HG03175 (cell line): ENCODE measurements around the gene DNPH1.

Experiments used
- ATAC-seq: cut with Tn5 transposase; IDR thresholded peaks from one replicate; pipeline ENCODE4 v1.9.1; 2021; ENCODE audit warnings: mild to moderate bottlenecking, moderate library complexity; ENCODE audit not compliant: unreplicated experiment

The DNPH1 gene, protein sequence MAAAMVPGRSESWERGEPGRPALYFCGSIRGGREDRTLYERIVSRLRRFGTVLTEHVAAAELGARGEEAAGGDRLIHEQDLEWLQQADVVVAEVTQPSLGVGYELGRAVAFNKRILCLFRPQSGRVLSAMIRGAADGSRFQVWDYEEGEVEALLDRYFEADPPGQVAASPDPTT

GRCh38 chr6:43228951-43229802, at the start of gene DNPH1:
Gene DNPH1, minus strand, starts transcription at chr6:43229481. Its CDS starts 25 bp downstream, at chr6:43229456.
- ATAC-seq = peak; percentile 80

DNA sequence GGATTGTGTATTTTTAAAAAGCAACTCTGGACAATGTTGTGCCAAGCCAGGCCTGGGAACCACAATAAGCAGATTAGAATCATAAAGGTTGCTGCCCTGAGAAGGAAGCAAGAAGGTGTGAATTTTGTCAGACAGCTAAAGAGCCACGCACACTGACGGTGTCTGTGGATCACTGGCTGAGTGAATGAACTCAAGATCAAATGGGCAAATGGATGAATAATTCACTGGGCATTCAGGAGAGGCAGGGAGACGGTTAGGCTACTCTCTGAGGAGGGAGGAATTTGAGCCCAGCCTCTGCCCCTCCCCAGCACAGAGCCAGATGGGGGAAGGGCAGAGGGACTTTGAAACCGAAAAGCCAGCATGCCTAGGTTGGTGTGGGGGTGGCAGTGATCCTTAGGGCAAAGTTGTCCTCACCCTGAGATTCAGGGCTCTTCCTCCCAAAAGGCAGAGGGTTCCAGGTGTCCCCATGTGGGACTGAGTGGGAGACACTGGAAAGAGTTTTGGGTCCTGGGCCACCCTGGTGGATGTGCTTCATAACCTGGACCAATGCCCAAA, 49.3 kb upstream of the DNPH1 start:
- no peak for ATAC-seq

- ATAC-seq = no peak
Measured at GRCh38 chr6:43277643-43278523, 48.6 kb upstream of the DNPH1 start.

DNA sequence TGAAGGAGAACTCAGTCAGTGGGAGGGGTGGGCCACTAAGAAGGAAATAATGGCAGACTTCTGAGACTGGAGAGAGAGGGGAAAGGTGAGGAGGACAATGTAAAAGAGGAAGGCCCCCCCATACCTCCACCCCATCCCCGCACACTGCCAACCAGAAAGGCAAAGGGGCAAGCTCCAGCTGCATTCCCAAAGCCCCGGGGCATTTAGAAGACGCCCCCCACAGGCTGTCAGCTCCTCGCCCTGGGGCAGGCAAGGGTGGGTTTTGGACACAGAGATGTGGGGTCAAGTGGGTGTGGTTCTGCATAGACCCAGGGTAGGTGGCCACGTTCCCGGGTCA, 48.0 kb upstream of the DNPH1 start:
- ATAC-seq = no peak

DNA sequence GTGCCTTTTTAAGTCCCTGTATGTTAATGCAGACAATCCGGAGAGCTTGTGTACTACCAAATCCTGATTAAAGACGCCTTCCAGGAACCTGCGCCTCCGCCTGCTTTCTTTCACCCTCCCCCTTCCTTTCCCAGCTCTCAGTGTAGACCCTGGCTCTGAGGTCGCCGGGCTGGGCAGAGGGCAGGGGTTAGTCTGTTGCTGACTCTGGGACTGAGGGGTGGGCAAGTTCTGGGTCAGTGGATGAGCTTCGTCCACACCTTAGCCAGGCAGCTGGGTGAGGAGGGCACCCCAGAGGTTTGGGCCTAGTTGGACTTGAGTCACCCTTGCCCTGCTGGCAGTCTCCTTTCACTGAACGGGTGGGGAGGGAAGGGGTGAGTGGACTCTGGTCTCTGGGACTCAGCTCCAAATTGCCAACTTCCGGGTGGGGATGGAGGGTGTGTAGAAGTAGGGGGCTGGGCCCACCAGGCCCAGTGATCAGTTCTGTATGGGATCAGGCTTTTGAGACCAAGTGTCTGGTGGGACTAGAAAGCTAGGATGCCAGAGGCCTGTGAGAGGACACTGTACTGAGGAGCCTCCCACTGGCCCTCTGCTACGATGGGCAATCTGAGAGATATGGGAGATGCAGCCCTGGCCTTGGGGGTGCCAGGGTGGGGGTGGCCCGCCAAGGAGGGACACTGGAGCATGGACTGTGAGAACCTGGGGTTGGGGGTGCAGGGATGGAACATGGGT, 47.5 kb upstream of the DNPH1 start:
- ATAC-seq = no peak

GRCh38 chr6:43275801-43276576, 46.7 kb upstream of the DNPH1 start:
- ATAC-seq = no peak

DNA sequence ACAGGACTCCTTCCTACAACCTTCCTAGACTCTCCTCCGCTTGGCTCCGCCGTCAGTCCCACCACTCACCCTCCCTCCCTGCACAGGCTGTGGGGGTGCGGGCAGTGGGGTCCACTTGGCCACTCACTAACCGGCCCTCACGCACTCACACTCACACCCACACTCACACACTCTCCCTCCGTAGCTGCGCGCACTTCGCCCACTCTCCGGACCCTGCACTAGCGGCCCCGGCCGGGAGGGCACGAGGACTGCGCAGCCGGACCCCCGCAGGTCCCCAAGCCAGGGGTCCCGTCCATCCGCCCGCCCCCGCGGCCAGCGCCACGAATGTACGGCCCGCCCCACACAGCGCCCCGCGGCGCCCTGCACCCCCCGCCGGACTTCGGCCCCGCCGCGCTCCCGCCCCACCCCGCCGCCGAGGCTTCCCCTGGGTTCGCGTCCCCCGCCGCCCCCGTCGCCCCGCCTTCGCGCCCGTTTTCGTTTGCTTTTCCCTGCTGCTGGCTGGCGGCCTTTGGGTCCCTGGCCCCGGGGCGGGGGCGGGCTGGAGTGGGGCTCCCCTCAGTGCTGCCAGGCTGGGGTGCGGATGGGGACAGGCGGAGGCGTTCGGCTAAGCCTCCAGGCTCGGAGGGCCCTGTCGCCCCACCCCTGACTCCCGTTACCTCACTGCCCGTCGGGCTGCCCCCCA, 45.8 kb upstream of the DNPH1 start:
- ATAC-seq = no peak

DNA sequence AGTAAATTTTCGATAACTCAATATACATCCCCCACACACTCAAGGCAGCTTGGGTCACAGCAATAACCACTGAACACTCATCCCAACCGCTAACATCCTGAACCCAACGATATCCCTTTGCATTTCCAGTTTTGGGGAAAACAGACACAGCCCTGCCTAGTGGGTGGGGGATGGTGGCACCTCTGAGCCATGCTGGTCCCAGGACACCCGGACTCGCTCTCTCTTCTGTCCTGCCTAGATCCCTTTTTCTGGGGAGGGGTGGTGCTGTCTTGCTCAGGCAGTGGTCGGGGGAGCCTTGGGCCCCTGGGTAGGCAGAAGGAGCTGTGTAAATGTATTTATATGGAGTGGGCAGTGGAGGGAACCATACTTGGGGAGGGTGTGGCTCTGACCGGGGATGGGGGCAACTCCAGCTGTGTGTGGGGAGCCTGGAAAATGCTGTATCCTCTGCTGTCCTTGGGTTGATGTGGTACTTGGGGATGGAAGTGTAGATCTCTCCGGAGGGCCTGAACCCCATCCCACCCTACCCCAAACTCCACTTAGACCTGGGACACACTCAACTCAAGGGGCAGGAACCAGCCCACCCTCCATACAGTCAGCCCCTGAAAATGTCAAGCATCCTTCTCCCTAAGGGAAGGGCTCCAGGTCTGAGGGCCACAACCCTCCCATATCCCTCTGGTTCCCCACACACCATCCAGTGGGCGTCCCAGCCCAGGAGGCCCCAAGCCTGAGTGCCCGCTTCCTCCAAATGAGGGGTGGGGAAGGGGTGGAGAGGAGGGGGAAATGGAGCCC, 45.0 kb upstream of the DNPH1 start:
- no peak for ATAC-seq

DNA sequence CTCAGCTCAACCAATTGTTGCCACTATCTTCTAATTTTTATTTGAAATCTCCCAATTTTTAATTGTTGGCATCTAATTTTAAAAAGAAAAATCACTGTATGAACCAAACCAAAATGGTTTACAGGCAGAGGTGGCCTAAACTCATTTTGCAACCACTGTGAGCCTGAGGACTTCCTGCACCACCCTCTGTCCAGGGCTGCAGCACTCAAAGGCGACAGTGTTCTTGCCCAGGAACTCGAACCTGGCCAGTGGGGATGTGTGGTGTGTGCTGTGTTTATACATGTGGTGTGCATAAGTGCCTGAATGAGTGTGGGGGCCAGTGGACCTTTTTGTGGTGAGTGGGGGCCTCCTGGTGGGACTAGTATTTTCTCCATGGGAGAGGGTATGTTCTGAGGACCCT, 44.4 kb upstream of the DNPH1 start:
- no peak for ATAC-seq

- no peak for ATAC-seq
Measured at GRCh38 chr6:43271944-43272343, 42.7 kb upstream of the DNPH1 start.

GRCh38 chr6:43271103-43271815, 42.0 kb upstream of the DNPH1 start:
- no peak for ATAC-seq

DNA sequence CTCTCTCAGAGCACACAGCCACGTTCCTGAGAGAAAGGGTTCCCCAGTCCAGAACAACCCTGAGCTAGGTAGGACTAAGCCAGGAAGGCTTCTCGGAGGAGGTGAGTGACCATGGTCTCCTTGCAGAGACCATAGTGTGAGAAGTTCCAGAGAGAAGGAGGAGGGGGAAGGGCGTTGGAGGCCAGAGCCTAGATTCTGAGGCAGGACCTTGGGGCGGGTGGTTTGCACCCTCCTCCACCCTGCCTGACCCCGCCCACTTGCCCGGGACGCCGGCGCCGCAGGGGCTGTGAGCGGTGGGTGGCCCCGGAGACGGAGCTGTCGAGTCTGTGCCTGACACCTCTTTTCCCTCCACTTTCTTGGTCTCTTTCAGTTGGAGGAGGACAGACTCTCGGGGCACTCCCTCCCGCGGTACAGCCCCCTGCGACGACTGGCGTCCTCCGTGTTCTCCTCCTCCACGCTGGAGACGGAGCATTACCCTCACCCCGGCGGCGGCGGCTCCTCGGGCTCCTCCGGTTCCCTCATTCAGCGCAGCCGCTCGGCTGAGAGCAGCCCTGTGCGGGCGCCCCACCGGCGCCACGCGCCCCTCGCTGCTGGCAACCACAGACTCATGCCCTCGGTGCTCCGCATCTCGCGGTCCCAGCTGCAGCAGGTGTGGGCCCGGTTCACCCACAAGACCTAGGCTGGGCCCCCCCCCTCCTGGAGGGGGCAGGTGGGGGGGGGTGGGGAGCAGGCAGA, 40.2 kb upstream of the DNPH1 start:
- ATAC-seq = no peak

- ATAC-seq = no peak
Measured at GRCh38 chr6:43268782-43269272, 39.5 kb upstream of the DNPH1 start.

GRCh38 chr6:43268355-43268700, 39.0 kb upstream of the DNPH1 start:
- no peak for ATAC-seq

DNA sequence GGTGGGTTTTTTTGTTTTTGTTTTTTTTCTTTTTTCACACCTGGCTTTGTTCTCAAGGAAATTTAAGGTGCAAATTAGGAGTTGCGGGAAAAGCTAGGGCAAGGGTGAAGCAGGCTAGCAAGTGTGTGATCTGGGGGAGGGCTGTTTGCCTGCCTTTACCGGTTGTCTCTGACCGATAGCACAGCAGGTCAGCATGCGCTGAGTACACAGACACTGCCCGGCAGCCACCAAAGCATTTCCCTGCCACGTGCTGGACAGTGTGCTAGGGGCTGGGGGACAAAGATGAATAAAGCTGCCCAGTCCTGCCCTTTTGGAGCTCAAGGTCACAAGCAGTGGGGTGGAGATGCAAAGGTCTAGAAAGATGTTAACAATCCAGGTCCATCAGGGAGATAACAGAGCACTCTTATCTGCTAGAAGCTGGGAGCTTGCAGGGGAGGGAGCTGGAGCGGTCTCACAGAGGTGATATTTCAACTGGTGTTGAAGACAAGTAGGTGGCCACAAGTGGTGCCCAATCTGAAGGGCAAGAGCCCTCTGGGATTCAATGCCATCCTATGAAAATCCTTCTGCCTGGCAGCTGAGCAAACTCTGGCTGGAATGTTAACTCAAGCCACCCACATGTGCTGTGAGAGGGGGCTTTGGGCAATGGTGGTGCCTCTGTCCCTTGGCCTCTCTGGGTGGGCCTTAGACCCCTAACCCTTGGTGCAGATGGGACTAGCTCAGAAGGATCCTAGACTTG, 38.5 kb upstream of the DNPH1 start:
- no peak for ATAC-seq

GRCh38 chr6:43265564-43265963, 36.3 kb upstream of the DNPH1 start:
- no peak for ATAC-seq
